AG09319 (cell line): Measurements from ENCODE around the gene NFIC.
A peak's percentile ranks its signal among the peaks of the same experiment; 100 is the strongest.
"Not testable (repeated sequence)": the region's sequence is repeated elsewhere in the genome, so short reads cannot be mapped to it uniquely, and the experiment has no call there.

Experiments used
- DNase-seq: peaks from one replicate; pipeline ENCODE4 v3.0.0-alpha.2; 2010; ENCODE audit warnings: low read depth; ENCODE audit errors: extremely low read depth
- TF ChIP-seq, protein P1 (sequence below): IDR thresholded peaks from 2 replicates; pipeline ENCODE4 v1.5.1; 2011; ENCODE audit warnings: low read depth, mild to moderate bottlenecking, inconsistent platforms, low read length, moderate library complexity

The NFIC gene

DNA sequence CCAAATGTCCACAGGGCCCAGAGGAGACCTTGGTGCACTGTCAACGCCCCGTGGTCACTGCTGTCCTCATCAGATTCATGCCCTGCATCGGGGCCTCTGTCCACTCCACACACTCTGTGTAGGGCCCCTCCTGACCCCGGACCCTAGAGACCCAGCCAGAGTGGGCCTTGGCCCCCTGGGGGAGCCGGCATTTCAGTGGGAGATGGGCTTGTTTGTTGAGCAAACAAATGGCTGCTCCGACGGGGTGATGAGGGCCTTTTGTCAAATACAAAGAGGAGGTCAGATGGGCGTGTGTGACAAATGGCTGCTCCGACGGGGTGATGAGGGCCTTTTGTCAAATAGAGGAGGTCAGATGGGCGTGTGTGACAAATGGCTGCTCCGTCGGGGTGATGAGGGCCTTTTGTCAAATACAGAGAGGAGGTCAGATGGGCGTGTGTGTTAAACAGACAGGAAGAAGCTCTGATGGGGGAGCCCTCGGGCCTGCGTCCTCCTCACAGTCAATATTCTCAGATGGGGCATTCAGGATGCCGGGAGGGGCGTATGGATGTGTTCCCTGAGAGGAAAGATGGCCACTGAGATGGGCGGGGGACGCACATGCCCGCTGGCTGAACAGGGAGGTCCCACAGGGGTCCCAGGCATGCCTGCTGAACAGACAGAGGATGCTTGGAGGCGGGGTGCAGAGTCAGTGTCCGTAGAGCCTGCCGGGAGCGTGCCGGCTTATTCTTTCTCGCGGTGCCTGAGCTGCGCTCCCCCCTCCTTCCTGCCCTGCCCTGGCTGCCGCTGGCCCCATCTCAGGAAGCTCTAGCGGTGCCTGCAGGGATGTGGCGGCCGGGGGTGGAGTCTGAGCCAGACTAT lies 77.7 kb downstream of the NFIC start:
- TF ChIP-seq, protein P1, sequence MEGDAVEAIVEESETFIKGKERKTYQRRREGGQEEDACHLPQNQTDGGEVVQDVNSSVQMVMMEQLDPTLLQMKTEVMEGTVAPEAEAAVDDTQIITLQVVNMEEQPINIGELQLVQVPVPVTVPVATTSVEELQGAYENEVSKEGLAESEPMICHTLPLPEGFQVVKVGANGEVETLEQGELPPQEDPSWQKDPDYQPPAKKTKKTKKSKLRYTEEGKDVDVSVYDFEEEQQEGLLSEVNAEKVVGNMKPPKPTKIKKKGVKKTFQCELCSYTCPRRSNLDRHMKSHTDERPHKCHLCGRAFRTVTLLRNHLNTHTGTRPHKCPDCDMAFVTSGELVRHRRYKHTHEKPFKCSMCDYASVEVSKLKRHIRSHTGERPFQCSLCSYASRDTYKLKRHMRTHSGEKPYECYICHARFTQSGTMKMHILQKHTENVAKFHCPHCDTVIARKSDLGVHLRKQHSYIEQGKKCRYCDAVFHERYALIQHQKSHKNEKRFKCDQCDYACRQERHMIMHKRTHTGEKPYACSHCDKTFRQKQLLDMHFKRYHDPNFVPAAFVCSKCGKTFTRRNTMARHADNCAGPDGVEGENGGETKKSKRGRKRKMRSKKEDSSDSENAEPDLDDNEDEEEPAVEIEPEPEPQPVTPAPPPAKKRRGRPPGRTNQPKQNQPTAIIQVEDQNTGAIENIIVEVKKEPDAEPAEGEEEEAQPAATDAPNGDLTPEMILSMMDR, result no peak
- DNase-seq, result no peak

DNA sequence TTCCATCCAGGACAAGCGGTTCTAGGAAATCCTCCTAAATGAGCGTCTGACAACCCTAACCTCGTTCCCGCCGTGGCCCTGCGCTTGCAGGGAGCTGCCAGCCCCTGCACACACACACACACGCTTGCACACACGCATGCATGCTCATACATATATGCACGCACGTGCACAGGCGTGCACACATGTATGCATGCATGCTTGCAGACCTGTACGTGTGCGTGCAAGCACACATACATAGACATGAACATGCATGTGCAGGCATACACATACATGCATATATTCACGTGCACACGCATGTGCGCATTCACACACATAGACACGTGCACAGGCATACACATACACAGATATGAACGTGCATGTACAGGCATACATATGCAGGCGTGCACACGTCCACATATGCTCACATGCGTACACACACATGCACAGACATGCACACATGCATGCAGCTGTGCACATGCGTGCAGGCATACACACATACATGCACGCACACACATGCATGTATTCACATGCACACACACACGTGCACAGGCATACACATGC lies 78.4 kb downstream of the NFIC start:
- DNase-seq, result no peak
- TF ChIP-seq, protein P1, result no peak

DNA sequence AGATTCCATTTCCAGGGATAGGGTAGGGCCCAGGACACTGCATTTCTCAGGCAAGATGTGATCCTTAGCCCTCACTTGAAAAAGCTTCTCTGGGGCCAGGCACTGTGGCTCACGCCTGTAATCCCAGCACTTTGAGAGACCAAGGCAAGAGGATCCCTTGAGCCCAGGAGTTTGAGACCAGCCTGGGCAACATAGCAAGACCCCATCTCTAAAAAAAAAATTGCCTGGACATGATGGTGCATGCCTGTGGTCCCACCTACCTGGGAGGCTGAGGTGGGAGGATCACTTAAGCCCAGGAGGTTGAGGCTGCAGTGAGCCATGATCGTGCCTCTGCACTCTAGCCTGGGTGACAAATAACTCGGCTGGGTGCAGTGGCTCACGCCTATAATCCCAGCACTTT lies 80.3 kb downstream of the NFIC start:
- DNase-seq, result not testable (repeated sequence)

DNA sequence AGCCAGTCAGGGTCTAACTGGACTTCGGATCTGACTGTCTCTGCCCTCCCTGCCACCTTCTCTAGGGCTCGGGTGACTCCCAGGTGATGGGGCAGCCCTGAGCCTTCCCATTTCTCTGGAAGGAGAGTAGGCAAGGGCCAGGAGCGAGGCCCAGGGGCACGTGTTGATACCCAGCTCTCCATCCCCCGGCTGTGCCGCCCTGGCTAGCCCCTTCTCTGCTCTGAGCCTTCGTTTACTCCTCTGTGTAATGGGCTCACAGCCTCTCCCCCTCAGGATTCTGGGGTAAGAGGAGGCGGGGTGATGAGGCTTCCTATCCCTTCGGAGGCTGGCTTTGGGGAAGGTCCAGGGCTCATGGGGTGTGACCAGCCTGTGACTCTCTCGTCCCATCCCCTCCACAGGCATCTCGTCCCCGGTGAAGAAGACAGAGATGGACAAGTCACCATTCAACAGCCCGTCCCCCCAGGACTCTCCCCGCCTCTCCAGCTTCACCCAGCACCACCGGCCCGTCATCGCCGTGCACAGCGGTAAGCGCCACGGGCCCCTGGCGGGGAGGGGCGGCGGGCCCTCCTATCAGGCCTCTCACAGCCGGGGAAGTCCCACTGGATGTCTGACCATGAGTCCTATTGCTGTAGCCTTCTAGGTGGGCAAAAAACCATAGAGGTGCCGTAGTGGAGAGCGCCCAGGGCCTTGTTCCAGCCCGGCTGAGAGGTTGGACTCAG lies 82.4 kb downstream of the NFIC start:
- TF ChIP-seq, protein P1, result no peak
- no peak for DNase-seq

- TF ChIP-seq, protein P1, result no peak
- DNase-seq, result peak; percentile 96
Observed at GRCh38 chr19:3450796-3451411, 84.5 kb downstream of the NFIC start.

GRCh38 chr19:3451451-3451866 lies 85.1 kb downstream of the NFIC start:
- TF ChIP-seq, protein P1, result no peak
- DNase-seq, result no peak

DNA sequence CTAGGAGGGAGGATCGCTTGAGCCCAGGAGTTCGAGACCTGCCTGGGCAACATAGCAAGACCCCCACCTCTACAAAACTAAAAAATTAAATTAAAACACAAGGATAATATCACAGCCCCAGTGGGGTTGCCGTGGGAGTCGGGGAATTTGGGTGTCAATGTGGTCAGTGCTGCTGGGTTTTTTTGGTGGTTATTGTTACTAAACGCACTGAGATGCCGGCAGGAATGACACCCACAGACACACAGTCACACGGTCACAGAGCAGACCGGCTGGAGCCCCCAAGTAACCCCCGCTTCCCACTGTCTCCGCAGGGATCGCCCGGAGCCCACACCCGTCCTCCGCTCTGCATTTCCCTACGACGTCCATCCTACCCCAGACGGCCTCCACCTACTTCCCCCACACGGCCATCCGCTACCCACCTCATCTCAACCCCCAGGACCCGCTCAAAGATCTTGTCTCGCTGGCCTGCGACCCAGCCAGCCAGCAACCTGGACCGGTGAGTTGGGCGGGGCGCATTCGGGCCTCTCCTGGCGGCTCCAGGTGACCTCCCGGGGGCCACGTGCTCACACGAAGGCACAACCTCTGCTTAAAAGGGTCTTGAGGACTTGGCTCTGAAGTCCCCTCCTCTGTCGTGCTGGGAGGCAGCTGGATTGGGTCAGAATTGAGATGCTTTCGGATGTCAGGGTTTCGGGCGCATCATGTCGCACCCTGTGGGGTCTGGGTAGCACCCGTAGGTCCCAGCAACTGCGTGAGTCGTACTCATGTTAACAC lies 86.0 kb downstream of the NFIC start:
- no peak for DNase-seq
- TF ChIP-seq, protein P1, result no peak

DNA sequence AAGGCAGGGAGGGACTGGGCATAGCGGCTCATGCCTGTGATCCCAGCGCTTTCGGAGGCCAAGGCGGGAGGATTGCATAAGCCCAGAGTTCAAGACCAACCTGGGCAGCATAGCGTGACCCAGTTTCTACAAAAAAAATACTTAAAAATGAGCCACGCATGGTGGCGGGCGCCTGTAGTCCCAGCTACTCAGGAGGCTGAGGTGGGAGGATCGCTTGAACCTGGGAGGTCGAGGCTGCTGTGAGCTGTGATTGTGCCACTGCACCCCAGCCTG lies 86.5 kb downstream of the NFIC start:
- DNase-seq, result not testable (repeated sequence)
